GM21529 (cell line): ENCODE data around the gene MYL9.
"Not testable (repeated sequence)": the region's sequence is repeated elsewhere in the genome, so short reads cannot be mapped to it uniquely, and the experiment has no call there.

Experiments
- ATAC-seq: cut with Tn5 transposase; IDR thresholded peaks from one replicate; pipeline ENCODE4 v1.9.1; 2021; ENCODE audit not compliant: unreplicated experiment

The MYL9 gene

GRCh38 chr20:36541227-36541767, at the start of gene MYL9:
Gene MYL9, plus strand, starts transcription at chr20:36541519. Its CDS starts 3,366 bp downstream, at chr20:36544885.
- ATAC-seq, result no peak

GRCh38 chr20:36491901-36492617, 49.3 kb upstream of the MYL9 start:
- peak; percentile 71 for ATAC-seq

GRCh38 chr20:36493051-36493800, 48.1 kb upstream of the MYL9 start:
- no peak for ATAC-seq

- no peak for ATAC-seq
These were observed 47.6 kb upstream of the MYL9 start for GRCh38 chr20:36493801-36494114.

GRCh38 chr20:36496707-36497669, 44.3 kb upstream of the MYL9 start:
- no peak for ATAC-seq

- no peak for ATAC-seq
These were observed 43.5 kb upstream of the MYL9 start for GRCh38 chr20:36497856-36498255.

- ATAC-seq, result no peak
These were observed 42.7 kb upstream of the MYL9 start for GRCh38 chr20:36498386-36499179.

DNA sequence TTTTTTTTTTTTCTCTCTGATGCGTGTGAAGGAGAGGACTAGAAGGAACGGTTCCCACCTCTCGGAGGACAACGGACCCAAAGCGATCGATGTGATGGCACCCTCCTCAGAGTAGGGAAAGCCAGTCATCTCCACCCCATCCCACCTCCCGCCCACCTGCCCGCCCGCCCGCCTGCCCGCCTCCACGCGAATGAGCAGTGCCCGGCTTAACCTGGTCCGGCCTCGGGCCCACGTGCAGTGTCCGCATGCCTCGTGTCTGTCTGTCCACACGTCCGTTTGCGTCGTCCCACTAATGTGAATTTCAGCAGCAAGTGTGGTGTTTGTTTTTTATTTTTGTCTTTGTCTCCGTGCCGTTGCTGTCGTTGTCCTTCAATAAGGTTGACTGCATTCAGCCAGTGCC, 42.1 kb upstream of the MYL9 start:
- ATAC-seq, result no peak

- no peak for ATAC-seq
These were observed 41.4 kb upstream of the MYL9 start for GRCh38 chr20:36499723-36500501.

DNA sequence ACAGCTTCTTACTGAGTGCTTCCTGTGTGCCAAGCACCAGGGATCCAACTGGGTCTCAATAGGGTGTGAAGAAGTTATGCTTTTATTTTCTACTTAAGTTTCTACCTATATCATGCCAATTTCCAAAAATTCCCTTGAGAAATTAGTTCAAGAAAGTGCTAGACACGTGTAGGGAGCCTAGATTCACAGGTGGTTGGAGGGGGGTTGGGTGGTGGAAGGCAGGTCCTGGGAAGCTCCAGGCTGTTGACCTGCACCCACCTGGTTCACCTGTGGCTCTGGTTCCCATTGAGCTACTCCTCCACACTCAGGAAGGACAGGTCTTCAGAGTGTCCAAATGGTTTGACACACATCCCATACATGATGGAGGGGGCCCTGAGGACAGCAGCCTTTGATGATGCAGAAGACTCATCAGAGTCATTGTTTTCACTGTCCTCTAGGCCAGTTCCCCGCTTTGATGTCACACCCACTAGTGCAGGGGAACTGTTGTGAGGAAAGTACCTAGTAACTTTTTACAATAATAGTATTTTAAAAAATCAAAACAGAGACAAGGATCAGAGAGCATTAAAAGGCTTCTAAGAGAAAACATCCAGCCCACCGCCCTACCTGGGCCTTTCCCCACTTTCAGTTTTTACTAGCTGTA, 39.8 kb upstream of the MYL9 start:
- ATAC-seq, result no peak

DNA sequence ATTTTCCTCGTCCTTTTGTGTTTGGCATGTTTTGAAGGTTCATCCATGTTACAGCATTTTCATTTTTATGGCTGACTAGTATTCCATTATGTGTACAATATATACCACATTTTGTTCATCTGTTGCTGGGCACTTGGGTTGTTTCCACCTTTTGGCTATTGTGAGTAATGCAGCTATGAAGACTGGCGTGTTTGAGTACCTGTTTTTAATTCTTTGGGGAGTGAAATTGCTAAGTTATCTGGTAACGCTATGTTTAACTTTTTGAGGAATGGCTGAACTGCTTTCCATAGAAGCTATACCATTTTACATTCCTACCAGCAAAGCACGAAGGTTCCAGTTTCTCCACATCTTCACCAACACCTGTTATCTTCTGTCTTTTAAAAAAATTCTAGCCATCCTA, 37.0 kb upstream of the MYL9 start:
- no peak for ATAC-seq

- no peak for ATAC-seq
These were observed 35.1 kb upstream of the MYL9 start for GRCh38 chr20:36506253-36506652.

DNA sequence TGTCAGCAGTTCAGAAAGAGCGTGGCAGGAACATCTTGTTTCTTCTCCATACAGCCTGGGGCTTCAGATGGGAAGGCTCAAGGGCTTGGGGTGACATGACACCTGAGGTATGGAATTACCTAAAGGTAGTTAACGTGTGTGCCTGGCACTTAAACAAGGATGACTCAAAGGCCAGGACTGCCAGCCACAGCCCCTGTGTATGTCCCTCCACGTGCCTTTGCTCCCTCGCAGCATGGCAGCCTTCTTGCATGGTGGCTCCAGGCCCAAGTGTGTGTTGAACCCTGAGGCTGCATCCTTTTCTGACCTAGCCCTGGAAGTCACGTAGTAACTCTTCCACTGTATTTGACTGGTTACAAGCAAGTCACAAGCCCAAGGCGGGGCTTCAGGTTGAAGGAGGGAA, 33.6 kb upstream of the MYL9 start:
- ATAC-seq, result no peak

- no peak for ATAC-seq
These were observed 22.2 kb upstream of the MYL9 start for GRCh38 chr20:36519012-36519719.

GRCh38 chr20:36519944-36520343, 21.4 kb upstream of the MYL9 start:
- no peak for ATAC-seq

DNA sequence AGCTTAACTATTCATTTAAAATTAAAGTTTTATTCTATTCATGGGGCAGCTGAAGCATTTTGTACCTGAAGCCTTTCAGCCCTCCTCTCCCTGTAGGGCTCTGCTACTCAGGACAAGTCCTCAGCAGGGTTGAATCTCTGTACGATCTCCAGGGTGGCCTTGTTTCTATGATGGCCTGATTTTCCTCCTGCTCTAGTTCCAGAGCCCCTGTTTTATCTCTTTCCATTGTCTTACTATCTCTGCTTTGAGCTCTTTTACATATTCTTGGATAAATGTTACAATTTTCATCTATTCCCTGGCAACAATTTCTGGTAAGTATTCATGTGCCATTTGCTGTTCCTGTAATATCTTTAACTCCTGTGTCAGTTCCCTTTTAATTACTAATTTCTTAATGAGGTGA, 19.8 kb upstream of the MYL9 start:
- no peak for ATAC-seq

GRCh38 chr20:36522412-36522811, 18.9 kb upstream of the MYL9 start:
- ATAC-seq, result not testable (repeated sequence)

- ATAC-seq, result no peak
These were observed 18.0 kb upstream of the MYL9 start for GRCh38 chr20:36523341-36523740.
